ENCODE results near the gene GATC.

Gene GATC

GRCh38 chr12:120455302-120455701, 9.1 kb downstream of the GATC start:
- no peak for TF ChIP-seq CTCF (IDR thresholded peaks at IDR 0.05)
- TF ChIP-seq ZFX (IDR thresholded peaks at IDR 0.05; ENCODE audit: borderline replicate concordance) = no peak
- H3K27ac ChIP-seq = peak overlapping the region; percentile 6; the same call in 1 of the 2 replicates

- no peak overlapping the region for H3K27ac ChIP-seq
- peak; percentile 66 for TF ChIP-seq CTCF (IDR thresholded peaks at IDR 0.05)
- no peak for TF ChIP-seq ZFX (IDR thresholded peaks at IDR 0.05; ENCODE audit: borderline replicate concordance)
Observed at GRCh38 chr12:120457133-120457532, 10.9 kb downstream of the GATC start.

- no peak for TF ChIP-seq CTCF (IDR thresholded peaks at IDR 0.05)
- no peak for TF ChIP-seq ZFX (IDR thresholded peaks at IDR 0.05; ENCODE audit: borderline replicate concordance)
- H3K27ac ChIP-seq = peak overlapping the region; percentile 17
Observed at GRCh38 chr12:120460157-120460556, 13.9 kb downstream of the GATC start.

- no peak for TF ChIP-seq CTCF (IDR thresholded peaks at IDR 0.05)
- TF ChIP-seq ZFX (IDR thresholded peaks at IDR 0.05; ENCODE audit: borderline replicate concordance) = no peak
Observed at GRCh38 chr12:120462099-120462640, 15.9 kb downstream of the GATC start.

GRCh38 chr12:120463712-120464111, 17.5 kb downstream of the GATC start:
- no peak overlapping the region for H3K27ac ChIP-seq
- TF ChIP-seq ZFX (IDR thresholded peaks at IDR 0.05; ENCODE audit: borderline replicate concordance) = no peak
- no peak for TF ChIP-seq CTCF (IDR thresholded peaks at IDR 0.05)

More at GRCh38 chr12:120462099-120462640, 15.9 kb downstream of the GATC start:
- peak overlapping the region; percentile 1; the same call in 1 of the 2 replicates for H3K27ac ChIP-seq

- H3K27ac ChIP-seq = no peak overlapping the region; the same call in 1 of the 2 replicates
- no peak for TF ChIP-seq ZFX (IDR thresholded peaks at IDR 0.05; ENCODE audit: borderline replicate concordance)
- no peak for TF ChIP-seq CTCF (IDR thresholded peaks at IDR 0.05)
Observed at GRCh38 chr12:120465756-120466155, 19.5 kb downstream of the GATC start.

GRCh38 chr12:120466560-120467315, 20.5 kb downstream of the GATC start:
- no peak for TF ChIP-seq ZFX (IDR thresholded peaks at IDR 0.05; ENCODE audit: borderline replicate concordance)
- TF ChIP-seq CTCF (IDR thresholded peaks at IDR 0.05) = peak; percentile 81
- H3K27ac ChIP-seq = peak overlapping the region; percentile 19; the same call in 1 of the 2 replicates

All from 22Rv1 (cell line).